NOMO-1 treated with DMSO at 0.1 percent for 48 hours (cell line): ENCODE results near the gene GABRG3.

Source experiments
- DNase-seq: peaks from one replicate; lab custom pipeline; 2025; ENCODE audit not compliant: unreplicated experiment; lab: John Stamatoyannopoulos, UW

GABRG3 gene

DNA sequence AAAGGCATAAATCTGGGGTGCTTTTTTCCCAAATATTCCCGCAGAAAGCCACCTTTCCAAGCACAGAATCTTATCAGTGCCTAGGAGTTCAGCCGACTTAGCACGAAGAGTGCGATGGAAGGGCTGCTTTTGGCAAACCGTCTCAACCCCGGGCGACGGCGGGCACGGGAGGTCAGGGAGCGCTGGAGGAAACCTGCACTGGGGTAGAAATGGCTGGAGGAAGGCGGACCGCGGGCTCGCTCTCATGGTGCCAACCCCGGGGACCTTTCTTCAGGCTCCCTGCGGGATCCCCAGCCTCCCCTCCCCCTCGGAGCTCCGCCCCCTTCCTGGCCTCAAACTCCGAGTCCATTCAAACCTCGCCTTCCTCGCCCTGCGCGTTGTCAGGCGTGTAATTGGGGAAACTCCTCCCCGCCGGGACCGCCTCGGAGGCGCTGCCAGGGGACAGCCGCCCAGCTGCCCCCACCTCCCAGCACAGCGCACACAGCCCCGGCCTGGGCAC is at the start of gene GABRG3:
Gene GABRG3 (plus strand): TSS at position 470 of the 499 bp plus-strand sequence.
- DNase-seq: no peak

DNA sequence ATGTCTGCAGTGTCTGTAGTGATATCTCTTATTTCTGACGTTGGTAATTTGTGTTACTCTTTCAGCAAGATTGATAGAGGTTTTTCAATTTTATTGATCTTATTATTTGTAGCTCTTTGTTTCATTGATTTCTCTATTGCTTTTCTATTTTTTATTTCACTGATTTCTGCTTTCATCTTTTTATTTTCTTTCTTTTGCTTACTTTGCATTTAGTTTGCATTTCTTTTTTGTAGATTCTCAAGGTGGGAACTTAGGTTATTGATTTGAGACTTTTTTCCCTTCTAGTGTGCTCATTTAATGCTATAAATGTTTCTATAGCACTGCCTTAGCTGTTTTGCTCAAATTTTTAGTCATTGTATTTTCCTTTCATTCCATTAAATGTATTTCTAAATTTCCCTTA is 49.5 kb upstream of the GABRG3 start:
- no peak for DNase-seq

DNA sequence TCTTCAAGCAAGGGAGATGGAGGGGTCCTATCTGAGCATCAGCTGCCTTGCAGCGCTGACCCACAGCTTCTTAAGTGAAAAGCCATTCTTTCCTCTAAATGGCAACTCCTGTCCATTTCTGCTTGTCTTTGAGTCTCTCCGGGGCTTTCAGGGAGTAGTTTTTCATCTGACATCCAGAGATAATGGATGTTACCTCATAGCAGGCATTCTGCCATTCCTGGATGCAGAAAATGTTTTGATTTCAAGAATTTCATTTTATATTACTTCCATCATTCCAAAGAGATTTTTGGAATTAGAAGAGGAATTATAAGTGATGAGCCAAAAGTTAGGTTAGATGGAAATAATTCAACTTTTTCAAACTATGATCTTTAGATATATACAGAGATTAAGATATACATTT is 44.9 kb upstream of the GABRG3 start:
- DNase-seq: no peak

DNA sequence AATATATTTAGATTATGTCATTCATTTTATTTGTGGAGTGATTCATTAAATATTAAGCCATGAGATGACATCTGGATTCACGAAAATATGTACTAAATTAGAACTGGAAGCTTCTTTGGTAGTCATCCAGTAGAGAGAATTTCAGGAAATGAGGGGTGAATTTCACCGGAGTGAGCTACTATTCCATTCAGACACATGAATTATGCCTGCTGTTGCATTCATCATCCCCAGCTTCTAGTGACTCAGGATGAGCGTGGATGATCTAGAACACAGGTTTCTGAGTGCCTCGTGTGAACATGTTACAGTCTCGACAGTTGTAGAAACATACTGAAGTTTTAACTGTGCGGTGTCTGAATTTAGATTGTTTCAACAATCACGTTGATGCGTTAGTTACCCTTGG is 42.9 kb upstream of the GABRG3 start:
- DNase-seq: no peak

DNA sequence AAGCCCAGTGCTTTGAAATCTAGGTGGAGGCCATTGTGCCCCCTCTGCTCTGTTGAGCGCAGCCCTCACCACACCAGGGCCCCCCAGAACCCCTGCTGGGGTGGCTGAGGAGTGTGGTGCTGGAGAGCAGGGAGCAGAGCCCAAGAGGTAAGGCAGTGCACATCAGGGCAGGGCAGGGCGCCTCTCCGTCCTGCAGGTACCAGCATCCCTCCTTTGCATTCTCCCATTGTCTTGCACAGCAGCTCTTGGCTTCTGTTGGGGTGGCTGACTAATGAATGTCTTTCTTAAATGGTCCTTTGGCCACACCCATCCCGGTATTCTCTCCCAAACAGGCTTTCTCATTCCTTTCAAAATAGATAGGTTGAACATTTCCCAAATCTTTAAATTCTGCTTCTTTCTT is 41.4 kb upstream of the GABRG3 start:
- DNase-seq: no peak

DNA sequence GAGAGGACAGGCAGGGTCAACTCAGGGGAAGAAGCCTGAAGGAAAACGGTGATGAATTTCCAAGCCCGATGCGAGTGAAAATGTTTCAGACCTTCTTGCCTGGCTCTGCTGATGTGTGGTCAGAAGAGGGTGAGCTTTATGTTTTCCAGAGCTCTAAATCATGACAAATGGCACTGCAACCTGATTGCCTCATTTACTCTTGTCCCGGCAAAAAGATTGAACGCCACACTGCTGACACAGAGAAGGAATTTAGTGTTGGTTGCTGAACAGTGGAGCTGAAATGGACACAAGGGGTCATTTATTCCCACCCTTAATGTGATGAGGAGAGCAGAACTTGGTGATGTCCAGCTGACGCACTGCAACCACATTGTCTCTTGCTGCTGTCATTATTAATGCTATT is 36.1 kb upstream of the GABRG3 start:
- no peak for DNase-seq

DNA sequence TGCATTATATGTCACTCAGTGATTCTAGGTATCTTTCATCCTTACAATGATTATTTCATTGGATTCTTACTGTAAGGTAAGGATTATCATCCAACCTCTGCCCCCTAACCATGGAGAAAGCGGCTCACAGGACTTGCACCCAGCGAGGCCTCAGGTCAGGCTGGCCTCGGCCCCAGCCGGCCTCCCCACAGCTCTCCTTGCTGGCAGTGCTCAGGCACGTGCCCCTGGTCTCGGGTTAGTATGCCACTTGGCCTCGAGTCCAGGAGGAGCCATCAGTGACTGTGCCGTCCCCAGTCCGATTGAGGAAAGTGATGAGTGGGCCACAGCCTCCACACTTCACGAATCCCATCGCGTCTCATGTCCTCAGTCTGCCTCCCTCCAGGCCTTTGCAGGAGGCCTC is 35.7 kb upstream of the GABRG3 start:
- DNase-seq: no peak

DNA sequence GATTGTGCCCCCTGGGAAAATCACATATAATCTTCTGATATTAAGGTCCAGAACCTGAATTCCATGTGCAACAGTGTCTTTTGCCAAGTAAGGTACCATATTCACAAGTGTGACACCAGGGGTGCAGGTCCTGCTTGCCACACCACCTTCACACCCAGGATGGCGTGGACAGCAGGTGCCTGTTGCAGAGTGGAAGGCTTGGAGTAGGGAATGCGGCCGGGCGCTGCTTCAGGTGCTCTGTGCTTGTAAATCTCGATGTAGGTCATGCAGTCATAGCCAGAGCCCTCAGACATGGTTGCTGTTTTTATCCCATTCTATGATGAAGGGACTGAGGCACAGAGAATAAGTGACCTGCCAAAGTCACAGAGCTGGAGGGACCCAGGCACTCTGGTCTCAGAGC is 34.5 kb upstream of the GABRG3 start:
- DNase-seq: no peak

DNA sequence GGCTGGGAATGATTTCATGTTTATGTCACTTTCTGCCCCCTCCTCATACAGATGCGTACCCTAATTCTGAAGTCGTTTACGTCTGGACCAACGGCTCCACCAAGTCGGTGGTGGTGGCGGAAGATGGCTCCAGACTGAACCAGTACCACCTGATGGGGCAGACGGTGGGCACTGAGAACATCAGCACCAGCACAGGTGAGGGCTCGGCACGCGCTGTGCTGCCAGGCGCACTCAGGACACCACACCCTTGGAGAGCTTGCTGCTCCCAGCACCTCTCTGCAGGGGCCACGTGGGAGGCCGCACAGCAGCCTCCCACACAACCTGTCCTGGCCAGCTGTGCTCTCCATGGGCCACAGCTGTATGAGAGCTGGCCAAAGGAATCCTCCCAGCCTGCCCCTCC is 33.8 kb upstream of the GABRG3 start:
- DNase-seq: no peak

DNA sequence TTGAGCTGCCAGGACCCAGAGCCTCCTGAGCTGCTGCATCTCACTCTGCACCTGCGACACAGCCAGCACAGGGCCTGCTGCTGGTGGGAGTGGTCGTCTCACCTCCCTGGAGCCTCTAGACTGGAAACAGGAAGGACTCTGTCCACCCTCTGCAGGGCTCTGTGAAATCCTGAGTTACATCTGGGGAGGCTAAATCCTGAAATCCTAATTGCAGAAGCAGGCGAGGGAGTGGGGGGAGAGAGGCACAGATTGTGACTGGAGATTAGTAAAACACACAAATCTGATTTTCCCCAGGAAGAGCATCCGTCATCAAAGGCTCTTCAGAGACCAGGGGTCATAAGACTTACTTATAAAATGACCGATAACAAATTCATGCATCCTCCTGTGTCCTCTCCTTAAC is 31.6 kb upstream of the GABRG3 start:
- no peak for DNase-seq

DNA sequence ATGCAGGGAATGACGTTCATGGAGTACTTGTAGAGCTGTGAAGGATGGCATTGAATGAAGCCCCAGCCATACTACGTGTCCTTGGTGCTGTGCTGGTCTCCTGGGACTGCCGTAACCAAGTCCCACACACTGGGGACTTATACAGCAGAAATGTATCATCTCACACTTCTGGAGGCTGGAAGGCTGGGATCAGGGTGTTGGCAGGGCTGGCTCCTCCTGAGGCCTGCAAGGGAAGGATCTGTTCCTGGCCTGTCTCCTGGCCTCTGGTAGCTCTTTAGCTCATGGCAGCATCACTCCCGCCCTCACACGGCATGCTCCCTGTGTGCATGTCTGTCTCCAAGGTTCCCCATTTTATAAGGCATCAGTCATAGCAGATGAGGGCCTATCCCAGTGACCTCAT is 29.5 kb upstream of the GABRG3 start:
- no peak for DNase-seq

DNA sequence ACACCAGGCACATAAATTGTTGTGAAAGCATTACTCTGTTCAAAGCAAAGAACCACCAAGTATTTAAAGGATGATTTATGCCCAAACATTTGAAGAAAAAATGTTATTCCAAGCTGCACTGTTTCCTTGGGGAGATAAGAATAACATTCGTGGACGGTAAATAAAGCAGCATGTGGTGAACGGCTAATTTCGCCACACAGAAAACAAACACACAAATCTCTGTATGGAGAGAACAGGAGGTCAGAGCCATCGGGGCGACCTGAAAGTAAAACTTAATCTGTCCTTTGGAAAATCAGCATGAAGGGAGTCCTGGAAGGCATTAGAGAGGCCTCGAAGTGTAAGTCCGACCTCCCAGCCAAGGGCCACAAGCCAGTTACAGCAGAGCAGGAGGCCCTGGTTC is 27.1 kb upstream of the GABRG3 start:
- DNase-seq: no peak

DNA sequence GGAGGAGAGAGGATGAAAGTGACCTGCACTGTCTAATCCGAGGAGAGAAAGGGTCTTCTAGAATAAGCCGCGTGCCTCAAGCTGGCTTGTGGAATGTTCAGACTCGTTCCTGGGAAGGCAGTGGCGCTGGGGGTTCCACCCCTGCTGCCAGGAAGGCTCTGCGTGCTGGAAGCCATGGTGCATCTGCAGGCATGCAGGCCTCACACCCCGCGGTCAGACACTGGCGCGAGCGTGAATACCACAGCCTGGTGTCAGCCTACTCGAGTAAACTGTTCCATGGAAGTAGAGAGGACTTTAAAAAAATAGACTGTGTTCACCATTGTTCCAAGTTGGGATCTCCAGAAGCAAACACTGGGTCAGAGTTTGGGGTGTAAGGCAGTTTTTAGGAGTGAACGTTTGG is 25.9 kb upstream of the GABRG3 start:
- DNase-seq: no peak

DNA sequence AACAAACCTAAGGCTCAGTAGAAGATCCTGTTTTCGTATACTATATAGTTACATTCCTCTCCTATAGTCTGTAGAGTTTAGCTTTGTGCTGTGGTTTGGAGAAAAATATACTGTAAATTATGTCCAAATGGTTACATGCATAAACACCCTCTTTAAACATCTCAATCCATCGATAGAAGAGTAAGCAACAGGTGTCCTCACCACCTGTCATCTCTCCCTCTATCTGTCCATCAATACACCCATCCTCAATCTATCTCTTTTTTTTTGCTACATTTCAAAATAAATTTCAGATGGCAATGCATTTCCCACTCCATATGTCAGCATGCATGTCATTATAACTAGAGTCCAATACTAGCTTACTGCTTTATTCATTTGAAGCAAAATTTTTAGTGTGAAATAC is 21.0 kb upstream of the GABRG3 start:
- no peak for DNase-seq

DNA sequence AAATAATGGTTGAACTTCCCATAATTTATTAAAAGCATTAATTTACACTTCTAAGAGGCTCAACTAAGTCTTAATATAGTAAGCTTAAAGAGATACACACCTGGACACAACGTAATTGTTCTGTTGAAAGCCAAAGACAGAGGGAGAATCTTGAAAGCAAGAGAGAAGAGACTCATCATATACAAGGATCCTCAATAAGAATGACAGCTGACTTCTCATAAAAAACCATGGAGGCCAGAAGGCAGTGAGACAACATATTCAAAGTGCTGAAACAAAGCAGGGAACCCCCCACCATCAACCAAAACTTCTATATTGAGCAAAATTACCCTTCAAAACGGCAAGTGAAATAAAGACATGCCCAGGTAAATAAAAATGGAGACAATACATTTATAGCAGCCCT is 16.6 kb upstream of the GABRG3 start:
- no peak for DNase-seq

DNA sequence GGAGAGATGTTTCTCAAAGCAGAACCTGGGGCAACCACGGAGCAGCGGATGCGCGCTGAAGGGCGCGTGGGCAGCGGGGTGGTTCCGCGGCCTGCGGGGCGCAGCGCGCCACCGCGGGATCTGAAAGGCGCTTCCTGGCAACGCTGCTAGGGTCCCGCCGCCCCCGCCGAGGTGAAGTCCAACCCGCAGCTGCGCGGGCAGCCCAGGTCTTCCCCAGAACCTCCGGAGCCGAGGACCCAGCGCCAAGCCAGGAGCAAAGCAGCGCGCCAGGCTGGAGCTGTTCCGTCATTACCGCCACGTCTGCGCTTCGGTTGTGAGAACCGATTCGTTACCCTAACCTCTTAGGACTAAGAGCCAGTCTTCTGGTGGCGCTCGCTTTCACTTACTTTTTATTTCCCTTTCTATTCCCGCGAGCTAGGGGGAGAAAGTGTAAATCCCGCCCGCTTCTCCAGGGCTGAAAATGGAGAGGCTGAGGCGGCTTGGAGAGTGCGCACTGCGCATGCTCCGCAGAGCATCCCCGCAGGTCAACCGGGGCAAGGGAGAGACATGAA is 3.2 kb upstream of the GABRG3 start:
- DNase-seq: no peak

DNA sequence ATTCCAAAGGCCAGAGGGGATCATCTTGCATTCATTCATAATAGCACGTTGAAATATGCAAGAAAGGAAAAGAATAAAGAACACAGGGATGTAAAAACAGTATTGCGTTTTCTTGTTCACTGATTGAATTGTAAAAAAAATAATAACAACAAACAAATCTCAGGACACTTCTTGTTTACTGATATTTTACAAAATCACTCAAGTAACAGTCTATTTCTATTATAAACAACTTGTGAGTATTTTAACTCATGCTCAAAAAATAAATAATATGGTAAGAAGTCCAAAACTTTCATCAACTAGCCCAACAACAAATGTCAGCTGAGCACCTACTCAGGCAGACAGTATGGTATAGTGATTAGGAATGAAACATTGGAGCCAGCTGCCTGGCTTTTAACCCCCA is 2.2 kb upstream of the GABRG3 start:
- no peak for DNase-seq

DNA sequence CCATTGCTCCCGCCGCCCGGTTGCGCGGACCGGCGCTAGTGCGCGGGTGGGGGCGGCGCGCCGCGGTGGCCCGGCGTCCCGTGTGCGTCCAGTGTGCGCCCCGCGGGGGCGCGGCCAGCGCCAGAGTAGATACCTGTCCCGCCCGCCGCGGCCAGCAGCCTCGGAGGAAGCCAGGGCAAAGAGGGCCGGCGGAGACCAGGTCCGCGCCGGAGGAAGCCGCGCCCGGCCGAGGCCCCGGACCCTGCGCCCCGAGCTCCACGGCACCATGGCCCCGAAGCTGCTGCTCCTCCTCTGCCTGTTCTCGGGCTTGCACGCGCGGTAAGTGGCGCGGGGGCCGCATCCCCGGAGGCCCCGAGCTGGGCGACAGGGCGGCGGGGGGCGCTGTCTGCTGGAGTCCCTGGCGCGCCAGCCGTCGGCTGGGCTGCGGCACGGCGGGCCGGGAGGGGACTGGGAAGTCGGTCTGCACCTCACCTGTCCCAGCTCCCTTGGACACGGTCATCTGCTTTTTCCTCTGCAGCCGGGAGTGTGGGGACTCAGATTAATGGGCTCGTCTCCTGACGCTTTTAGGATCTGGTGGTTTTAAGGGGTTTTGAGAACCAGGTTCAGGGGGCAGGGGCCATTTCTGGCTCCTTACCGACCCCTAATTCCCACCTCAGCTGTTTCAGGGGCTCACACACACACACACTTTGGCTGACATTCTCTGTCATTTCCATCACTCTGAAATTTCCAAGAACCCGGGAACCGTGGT is 464 bp downstream of the GABRG3 start:
- no peak for DNase-seq

DNA sequence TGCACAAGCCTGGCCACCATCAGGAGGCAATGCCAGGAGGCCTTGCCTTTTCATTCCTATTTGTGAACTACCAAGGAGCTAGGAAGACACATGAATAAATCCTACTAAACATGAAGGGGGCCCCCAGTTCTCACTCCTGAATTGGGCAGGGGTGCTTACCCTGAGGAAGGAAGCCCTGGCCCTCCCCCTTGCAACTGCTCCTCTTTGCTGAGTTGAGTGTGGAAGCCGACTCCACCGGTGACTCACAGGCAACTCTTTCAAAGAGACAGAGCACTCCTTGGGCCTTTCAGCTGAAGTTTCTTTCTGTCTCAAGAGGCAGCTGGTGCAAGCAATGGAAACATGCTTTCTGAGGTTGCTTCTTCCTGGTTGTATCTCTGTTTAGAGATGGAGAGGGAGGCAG is 1.7 kb downstream of the GABRG3 start:
- DNase-seq: no peak

DNA sequence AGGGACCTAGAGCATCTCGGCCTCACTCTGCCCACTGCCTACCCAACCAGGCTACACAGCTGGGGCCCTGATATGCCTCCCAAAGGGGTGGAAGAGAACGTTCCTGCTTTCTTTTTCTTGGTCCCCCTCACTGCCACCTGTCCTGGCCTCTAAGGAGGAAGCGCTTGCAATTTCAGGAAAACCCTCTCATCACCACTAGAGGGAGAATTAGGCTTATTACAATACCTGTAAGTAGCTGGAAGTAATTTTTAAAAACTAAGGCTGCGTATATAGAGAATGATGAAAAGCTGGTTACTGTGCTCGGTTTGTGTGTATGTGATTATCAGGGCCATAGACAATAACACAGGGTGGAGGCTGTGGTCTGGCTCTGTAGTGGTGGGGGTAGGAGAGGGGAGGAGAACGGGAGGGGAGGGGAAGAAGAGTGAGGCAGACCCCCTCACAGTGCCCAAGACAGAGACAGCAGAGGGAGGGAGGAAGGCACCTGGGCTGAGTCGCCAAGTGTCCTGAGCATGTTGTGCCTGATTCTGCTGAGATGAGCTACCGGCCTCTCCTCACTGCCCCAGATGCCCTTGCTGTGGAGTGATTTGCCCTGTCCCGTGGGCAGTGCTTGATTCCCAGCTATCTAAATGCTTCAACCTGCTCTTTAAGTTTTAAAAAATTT is 3.3 kb downstream of the GABRG3 start:
- no peak for DNase-seq

DNA sequence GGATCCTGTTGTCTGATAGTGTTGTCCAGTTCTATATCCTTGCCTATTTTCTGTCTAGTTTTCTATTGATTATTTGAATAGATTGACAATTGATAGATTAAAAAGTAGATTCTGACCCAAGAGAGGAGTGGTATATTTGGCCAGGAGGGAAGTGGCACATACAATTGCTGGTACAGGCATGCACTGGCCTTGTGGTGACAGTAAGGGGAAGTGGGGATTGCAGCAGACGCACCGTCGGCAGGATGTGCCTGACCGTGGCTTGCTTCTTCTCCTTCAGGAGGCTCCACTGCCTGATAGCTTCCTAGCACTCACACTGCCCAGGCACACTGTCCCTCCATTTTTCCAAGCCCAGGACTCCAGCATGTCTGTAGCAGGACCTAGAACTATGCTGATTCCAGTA is 10.5 kb downstream of the GABRG3 start:
- DNase-seq: peak; percentile 16

DNA sequence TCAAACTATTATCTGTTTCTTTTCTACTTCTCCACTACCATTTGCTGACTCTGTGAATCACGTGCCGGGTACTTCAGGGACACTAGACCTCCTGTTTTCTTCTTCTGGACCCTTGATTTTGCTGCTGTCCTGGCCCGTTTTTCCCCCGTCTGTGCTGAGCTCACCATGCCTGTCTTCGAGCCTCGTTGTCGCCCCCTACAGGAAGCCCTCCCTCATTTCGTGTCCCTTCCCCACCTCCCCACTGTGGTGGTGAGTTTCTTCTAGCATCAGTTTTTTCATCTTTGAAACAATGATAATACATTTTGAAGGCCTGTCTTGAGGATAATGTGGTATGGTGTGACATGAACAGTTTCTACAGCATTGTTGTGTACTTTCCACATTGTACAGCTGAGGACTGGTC is 12.8 kb downstream of the GABRG3 start:
- DNase-seq: no peak

DNA sequence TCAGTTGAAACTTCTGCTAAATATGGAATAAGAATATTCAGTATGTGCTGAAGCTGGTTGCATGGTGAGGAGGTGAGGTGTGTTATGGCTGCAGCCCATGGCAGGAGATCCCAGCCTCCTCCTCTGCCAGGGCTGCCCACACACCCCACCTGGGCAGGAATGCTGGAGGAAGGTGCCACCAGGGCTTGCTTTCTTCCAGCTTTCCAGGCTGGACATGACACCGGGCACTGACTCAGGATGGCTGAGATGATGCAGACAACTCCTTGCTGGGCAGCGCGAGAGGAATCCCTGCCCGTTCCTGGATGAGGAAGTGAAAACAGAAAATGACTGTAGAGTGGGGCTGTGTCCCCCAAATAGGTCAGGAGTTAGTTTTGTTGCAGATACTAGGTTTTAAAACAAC is 14.1 kb downstream of the GABRG3 start:
- DNase-seq: no peak
